Fibroblast of lung (primary cell): ENCODE measurements around the gene ST6GALNAC6. TPM values are rescaled to one million over a fixed set of nuclear protein-coding genes. Genes with fewer than 3 reads are reported as not detected.

ENCODE experiments used
- DNase-seq, 2 donors: peaks; one replicate each; pipeline versions ENCODE4 v3.0.0 to v3.0.0-alpha.2; 2010; ENCODE audit warnings: low read depth in 2 of 2
- H2AFZ ChIP-seq: 2 replicates; pipeline ENCODE4 v1.5.1; 2012; ENCODE audit warnings: low read length, control low read depth, inconsistent platforms
- H3K27ac ChIP-seq: 2 replicates; pipeline ENCODE4 v1.5.1; 2011; ENCODE audit warnings: low read length, control low read depth; ENCODE audit not compliant: insufficient read depth
- H3K27me3 ChIP-seq: 2 replicates; pipeline ENCODE4 v1.5.1; 2011; ENCODE audit warnings: mild to moderate bottlenecking, low read length; ENCODE audit not compliant: control insufficient read depth, insufficient read depth
- H3K36me3 ChIP-seq: 2 replicates; pipeline ENCODE4 v1.5.1; 2011; ENCODE audit warnings: low read length; ENCODE audit not compliant: control insufficient read depth, insufficient read depth
- H3K4me1 ChIP-seq: 2 replicates; pipeline ENCODE4 v1.5.1; 2011; ENCODE audit warnings: low read length; ENCODE audit not compliant: control insufficient read depth, insufficient read depth; ENCODE audit errors: extremely low read depth
- H3K4me2 ChIP-seq: 2 replicates; pipeline ENCODE4 v1.5.1; 2011; ENCODE audit warnings: low read length, control low read depth; ENCODE audit not compliant: insufficient read depth; ENCODE audit errors: extremely low read depth
- H3K4me3 ChIP-seq, 4 experiments: fragments of 200-600 bp in 1 of 4; sonication (generic) in 1 of 4; replicated peaks in 1 of 4; 2 replicates each; pipeline ENCODE4 v1.5.1; 2011 to 2016; ENCODE audit warnings: low read length in 4 of 4, low read depth in 3 of 4, mild to moderate bottlenecking in 3 of 4, control low read depth in 2 of 4, inconsistent platforms in 1 of 4, mixed read lengths in 1 of 4; ENCODE audit not compliant: insufficient read depth in 1 of 4; ENCODE audit errors: control extremely low read depth in 1 of 4
- H3K79me2 ChIP-seq: 2 replicates; pipeline ENCODE4 v1.5.1; 2012; ENCODE audit warnings: mild to moderate bottlenecking, low read length, inconsistent platforms; ENCODE audit not compliant: control insufficient read depth, insufficient read depth
- H3K9ac ChIP-seq: 2 replicates; pipeline ENCODE4 v1.5.1; 2011; ENCODE audit warnings: mild to moderate bottlenecking, low read length, control low read depth; ENCODE audit not compliant: insufficient read depth
- H3K9me3 ChIP-seq: 2 replicates; pipeline ENCODE4 v1.5.1; 2012; ENCODE audit warnings: low read depth, low read length; ENCODE audit not compliant: control insufficient read depth, insufficient read depth
- H4K20me1 ChIP-seq: 2 replicates; pipeline ENCODE4 v1.5.1; 2011; ENCODE audit warnings: low read length; ENCODE audit not compliant: control insufficient read depth, insufficient read depth; ENCODE audit errors: extremely low read depth
- EZH2 ChIP-seq: IDR thresholded peaks from 2 replicates; pipeline ENCODE4 v1.5.1; 2012; ENCODE audit warnings: low read length, control low read depth, mild to moderate bottlenecking; ENCODE audit errors: missing control alignments
- polyA plus RNA-seq, 2 donors: library from polyadenylated mRNA; depleted of rRNA in 1 of 2; stranded (reverse) in 1 of 2; unstranded in 1 of 2; fragments of >200 nt; gene quantifications; 2 replicates each; pipeline ENCODE4 v1.2.1, GENCODE V29; 2011 to 2012; ENCODE audit warnings: missing spikeins in 1 of 2
- total RNA-seq: library from RNA; depleted of rRNA; stranded (reverse); fragments of >200 nt; gene quantifications from 2 replicates; pipeline ENCODE4 v1.2.1, GENCODE V29; 2014
- TF ChIP-seq, protein P1 (sequence below), 2 donors: IDR thresholded peaks in 1 of 2; conservative IDR thresholded peaks in 1 of 2; 1 replicate in 1 of 2; 2 replicates in 1 of 2; pipeline ENCODE4 v1.5.1; 2011 to 2012; ENCODE audit warnings: low read length in 2 of 2, control low read depth in 1 of 2, inconsistent platforms in 1 of 2, low read depth in 1 of 2, mild to moderate bottlenecking in 1 of 2

Gene ST6GALNAC6
- total and polyA plus RNA-seq, 2 donors (not counting 1 experiment from before 2014, with no cell fraction given) = 56.0 to 69.5 TPM

GRCh38 chr9:127860779-127861178, 38.6 kb downstream of the ST6GALNAC6 start:
- Histone ChIP-seq H3K27me3 (no peaks in the 10 kb centered on the region), H3K9me3 (no peaks in the 10 kb centered on the region), H3K4me2 (no peak overlapping the region), H3K79me2 (no peaks in the 10 kb centered on the region), H3K4me1 (peaks cover 9% of the 10 kb centered on the region), H3K27ac (no peak overlapping the region), H2AFZ (no peak overlapping the region), H4K20me1 (no peaks in the 10 kb centered on the region), H3K4me3 (no peak overlapping the region), H3K9ac (no peak overlapping the region), H3K36me3 (no peaks in the 10 kb centered on the region)
- DNase-seq = no peak
- TF ChIP-seq, protein P1, sequence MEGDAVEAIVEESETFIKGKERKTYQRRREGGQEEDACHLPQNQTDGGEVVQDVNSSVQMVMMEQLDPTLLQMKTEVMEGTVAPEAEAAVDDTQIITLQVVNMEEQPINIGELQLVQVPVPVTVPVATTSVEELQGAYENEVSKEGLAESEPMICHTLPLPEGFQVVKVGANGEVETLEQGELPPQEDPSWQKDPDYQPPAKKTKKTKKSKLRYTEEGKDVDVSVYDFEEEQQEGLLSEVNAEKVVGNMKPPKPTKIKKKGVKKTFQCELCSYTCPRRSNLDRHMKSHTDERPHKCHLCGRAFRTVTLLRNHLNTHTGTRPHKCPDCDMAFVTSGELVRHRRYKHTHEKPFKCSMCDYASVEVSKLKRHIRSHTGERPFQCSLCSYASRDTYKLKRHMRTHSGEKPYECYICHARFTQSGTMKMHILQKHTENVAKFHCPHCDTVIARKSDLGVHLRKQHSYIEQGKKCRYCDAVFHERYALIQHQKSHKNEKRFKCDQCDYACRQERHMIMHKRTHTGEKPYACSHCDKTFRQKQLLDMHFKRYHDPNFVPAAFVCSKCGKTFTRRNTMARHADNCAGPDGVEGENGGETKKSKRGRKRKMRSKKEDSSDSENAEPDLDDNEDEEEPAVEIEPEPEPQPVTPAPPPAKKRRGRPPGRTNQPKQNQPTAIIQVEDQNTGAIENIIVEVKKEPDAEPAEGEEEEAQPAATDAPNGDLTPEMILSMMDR (conservative IDR thresholded peaks at IDR 0.05 in 1 of 2, IDR thresholded peaks at IDR 0.05 in 1 of 2; ENCODE audit: low read depth in 1 of 2, low read length in 2 of 2) = no peak

GRCh38 chr9:127860260-127860659, 39.1 kb downstream of the ST6GALNAC6 start:
- no peak overlapping the region for H3K4me2 ChIP-seq
- no peak overlapping the region for H2AFZ ChIP-seq
- H3K27me3 ChIP-seq = no peaks in the 10 kb centered on the region
- H3K36me3 ChIP-seq = no peaks in the 10 kb centered on the region
- no peaks in the 10 kb centered on the region for H3K79me2 ChIP-seq
- H3K9me3 ChIP-seq = no peaks in the 10 kb centered on the region
- H3K4me1 ChIP-seq = peaks cover 9% of the 10 kb centered on the region
- H3K9ac ChIP-seq = no peak overlapping the region
- H3K4me3 ChIP-seq = no peak overlapping the region
- no peaks in the 10 kb centered on the region for H4K20me1 ChIP-seq
- no peak overlapping the region for H3K27ac ChIP-seq
- TF ChIP-seq, protein P1 (conservative IDR thresholded peaks at IDR 0.05 in 1 of 2, IDR thresholded peaks at IDR 0.05 in 1 of 2; ENCODE audit: low read depth in 1 of 2, low read length in 2 of 2) = no peak
- no peak for TF ChIP-seq EZH2
- no peak for DNase-seq

DNA sequence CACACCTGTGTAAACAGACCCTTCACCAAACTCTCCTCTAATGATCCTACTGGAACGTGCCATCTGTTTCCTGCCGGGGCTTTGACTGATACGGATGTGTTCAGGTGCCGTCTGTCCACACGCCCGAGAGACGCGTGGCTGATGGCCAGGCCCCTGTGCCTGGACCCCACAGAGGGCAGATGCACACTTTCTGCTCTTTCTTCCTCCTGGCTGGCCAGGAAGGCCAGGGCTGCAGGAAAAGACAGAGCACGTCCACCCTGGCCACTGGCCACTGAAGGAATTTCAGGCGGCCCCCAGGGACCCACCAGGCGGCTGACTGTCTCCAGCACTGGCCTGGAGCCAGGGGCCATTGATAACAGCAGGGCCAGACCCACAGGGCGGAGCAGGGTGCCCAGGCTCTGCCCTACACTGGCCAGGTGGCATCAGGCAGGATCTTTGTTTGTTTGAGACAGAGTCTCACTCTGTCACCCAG, 41.3 kb downstream of the ST6GALNAC6 start:
- Histone ChIP-seq H3K27ac (no peak overlapping the region), H3K27me3 (no peaks in the 10 kb centered on the region)
- no peak for DNase-seq

More for the DNA sequence above, 41.3 kb downstream of the ST6GALNAC6 start:
- Histone ChIP-seq H3K9ac (no peak overlapping the region), H3K4me2 (no peak overlapping the region), H3K4me3 (no peak overlapping the region), H4K20me1 (no peaks in the 10 kb centered on the region), H3K4me1 (peaks cover 10% of the 10 kb centered on the region), H2AFZ (no peak overlapping the region), H3K9me3 (no peaks in the 10 kb centered on the region), H3K79me2 (peaks cover 14% of the 10 kb centered on the region), H3K36me3 (no peaks in the 10 kb centered on the region)
- no peak for TF ChIP-seq EZH2
- TF ChIP-seq, protein P1 (conservative IDR thresholded peaks at IDR 0.05 in 1 of 2, IDR thresholded peaks at IDR 0.05 in 1 of 2; ENCODE audit: low read depth in 1 of 2, low read length in 2 of 2) = no peak
